H7 (cell line): ENCODE data around the gene MPHOSPH6. TPM values are rescaled to one million over a fixed set of nuclear protein-coding genes. Genes with fewer than 3 reads are reported as not detected.
"Not testable (repeated sequence)": the region's sequence is repeated elsewhere in the genome, so short reads cannot be mapped to it uniquely, and the experiment has no call there.

ENCODE experiments used
- DNase-seq: peaks from one replicate; pipeline ENCODE4 v3.0.0; 2012
- H3K27me3 ChIP-seq: 2 replicates; pipeline ENCODE4 v1.6.0; 2011; ENCODE audit warnings: mild to moderate bottlenecking, low read length; ENCODE audit not compliant: control insufficient read depth, insufficient read depth
- H3K36me3 ChIP-seq: replicated peaks from 2 replicates; pipeline ENCODE4 v1.5.1; 2011; ENCODE audit warnings: low read length; ENCODE audit not compliant: control insufficient read depth, insufficient read depth
- H3K4me3 ChIP-seq: 2 replicates; pipeline ENCODE4 v1.5.1; 2011; ENCODE audit warnings: low read depth, mild to moderate bottlenecking, control low read depth, low read length, moderate library complexity; ENCODE audit not compliant: insufficient read depth
- total RNA-seq: library from RNA; depleted of rRNA; stranded (reverse); fragments of >200 nt; shearing (Covaris generic); gene quantifications from 2 replicates; pipeline ENCODE4 v1.2.3, GENCODE V29; 2014; rRNA removed

MPHOSPH6 gene
- total RNA-seq: 10.3 and 18.4 TPM in 2 replicates

- peak; percentile 94 for DNase-seq
- peaks cover 15% of the 10 kb centered on the region for H3K27me3 ChIP-seq
- H3K4me3 ChIP-seq: peak within 1 kb of the TSS; percentile 88
- peaks cover 9% of the 10 kb centered on the region for H3K36me3 ChIP-seq
Observed at GRCh38 chr16:82169861-82170845, at the start of gene MPHOSPH6. Gene MPHOSPH6 (minus strand): TSS chr16:82170224. CDS start chr16:82170175, 49 bp downstream.

- no peaks in the 10 kb centered on the region for H3K36me3 ChIP-seq
- no peaks in the 10 kb centered on the region for H3K27me3 ChIP-seq
- no peak for DNase-seq
- H3K4me3 ChIP-seq: no peak overlapping the region
Observed at GRCh38 chr16:82219298-82219697, 49.3 kb upstream of the MPHOSPH6 start.

GRCh38 chr16:82209314-82209713 is 39.3 kb upstream of the MPHOSPH6 start:
- DNase-seq: not testable (repeated sequence)

GRCh38 chr16:82203198-82203597 is 33.2 kb upstream of the MPHOSPH6 start:
- no peak for DNase-seq
- Histone ChIP-seq H3K4me3 (no peak overlapping the region), H3K27me3 (no peaks in the 10 kb centered on the region), H3K36me3 (no peaks in the 10 kb centered on the region)

More at GRCh38 chr16:82209314-82209713, 39.3 kb upstream of the MPHOSPH6 start:
- not testable (repeated sequence) for H3K36me3 ChIP-seq, H3K27me3 ChIP-seq, H3K4me3 ChIP-seq

- H3K27me3 ChIP-seq: no peaks in the 10 kb centered on the region
- no peak overlapping the region for H3K4me3 ChIP-seq
- DNase-seq: no peak
- no peaks in the 10 kb centered on the region for H3K36me3 ChIP-seq
Observed at GRCh38 chr16:82201926-82202325, 31.9 kb upstream of the MPHOSPH6 start.

- Histone ChIP-seq H3K27me3 (no peaks in the 10 kb centered on the region), H3K36me3 (no peaks in the 10 kb centered on the region)
- DNase-seq: no peak
Observed at GRCh38 chr16:82201351-82201750, 31.3 kb upstream of the MPHOSPH6 start.

GRCh38 chr16:82199209-82199608 is 29.2 kb upstream of the MPHOSPH6 start:
- DNase-seq: no peak
- Histone ChIP-seq H3K27me3 (no peaks in the 10 kb centered on the region), H3K36me3 (no peaks in the 10 kb centered on the region), H3K4me3 (no peak overlapping the region)

More at GRCh38 chr16:82201351-82201750, 31.3 kb upstream of the MPHOSPH6 start:
- H3K4me3 ChIP-seq: no peak overlapping the region

GRCh38 chr16:82197540-82198240 is 27.7 kb upstream of the MPHOSPH6 start:
- DNase-seq: no peak
- H3K27me3 ChIP-seq: no peaks in the 10 kb centered on the region
- H3K4me3 ChIP-seq: no peak overlapping the region
- no peaks in the 10 kb centered on the region for H3K36me3 ChIP-seq

- no peak overlapping the region for H3K4me3 ChIP-seq
- no peak for DNase-seq
Observed at GRCh38 chr16:82195917-82196494, 26.0 kb upstream of the MPHOSPH6 start.

GRCh38 chr16:82194086-82194485 is 24.1 kb upstream of the MPHOSPH6 start:
- Histone ChIP-seq H3K36me3 (no peaks in the 10 kb centered on the region), H3K4me3 (no peak overlapping the region), H3K27me3 (no peaks in the 10 kb centered on the region)
- no peak for DNase-seq

More at GRCh38 chr16:82195917-82196494, 26.0 kb upstream of the MPHOSPH6 start:
- Histone ChIP-seq H3K27me3 (no peaks in the 10 kb centered on the region), H3K36me3 (no peaks in the 10 kb centered on the region)

GRCh38 chr16:82192665-82193064 is 22.6 kb upstream of the MPHOSPH6 start:
- Histone ChIP-seq H3K27me3 (no peaks in the 10 kb centered on the region), H3K36me3 (no peaks in the 10 kb centered on the region), H3K4me3 (no peak overlapping the region)
- DNase-seq: no peak

GRCh38 chr16:82190386-82190785 is 20.4 kb upstream of the MPHOSPH6 start:
- DNase-seq: no peak
- H3K27me3 ChIP-seq: no peaks in the 10 kb centered on the region
- no peaks in the 10 kb centered on the region for H3K36me3 ChIP-seq
- H3K4me3 ChIP-seq: no peak overlapping the region

- DNase-seq: no peak
- H3K4me3 ChIP-seq: no peak overlapping the region
- H3K36me3 ChIP-seq: no peaks in the 10 kb centered on the region
Observed at GRCh38 chr16:82187829-82188228, 17.8 kb upstream of the MPHOSPH6 start.

GRCh38 chr16:82185012-82185411 is 15.0 kb upstream of the MPHOSPH6 start:
- H3K36me3 ChIP-seq: no peaks in the 10 kb centered on the region
- no peak for DNase-seq
- no peaks in the 10 kb centered on the region for H3K27me3 ChIP-seq
- H3K4me3 ChIP-seq: no peak overlapping the region

More at GRCh38 chr16:82187829-82188228, 17.8 kb upstream of the MPHOSPH6 start:
- H3K27me3 ChIP-seq: no peaks in the 10 kb centered on the region
